Motor neuron (in vitro differentiated cells): ENCODE data around the gene KCNC3. TPM values are rescaled to one million over a fixed set of nuclear protein-coding genes. Genes with fewer than 3 reads are reported as not detected.

ENCODE experiments used
- ATAC-seq, 8 experiments: fragments of 200-7000 bp; cut with Tn5 transposase; replicated peaks in 6 of 8; 2 replicates each; pipeline ENCODE4 v1.8.0; 2021; ENCODE audit warnings: mild to moderate bottlenecking in 8 of 8, moderate library complexity in 8 of 8
- H3K27ac ChIP-seq, 2 donors: fragments of 250-450 bp; sonication (Bioruptor Pico); 2 replicates each; pipeline ENCODE4 v1.9.0; 2021; ENCODE audit warnings: antibody characterized with exemption in 2 of 2, mild to moderate bottlenecking in 2 of 2, moderate library complexity in 1 of 2
- H3K4me1 ChIP-seq, 2 donors: fragments of 250-450 bp; sonication (Bioruptor Pico); replicated peaks in 1 of 2; 2 replicates each; pipeline ENCODE4 v1.6.1; 2021; ENCODE audit warnings: antibody characterized with exemption in 2 of 2, mild to moderate bottlenecking in 2 of 2, moderate library complexity in 1 of 2
- H3K4me3 ChIP-seq, 5 donors: fragments of 250-450 bp; sonication (Bioruptor Pico); 2 replicates each; pipeline ENCODE4 v1.9.0; 2021; ENCODE audit warnings: antibody characterized with exemption in 5 of 5, mild to moderate bottlenecking in 5 of 5, moderate library complexity in 4 of 5
- WGBS, 10 experiments: fragments of 450-650 bp; shearing (Covaris generic); methylation state at CpG; one replicate each; pipeline ENCODE4 v1.0.0; 2022; 5-methylcytosine and 5-hydroxymethylcytosine counted together
- in situ Hi-C, 9 experiments: fragments of 400-800 bp; cut with MboI; loops; one replicate each; pipeline ENCODE4 v1.15.0; 2021; ENCODE audit warnings: low sequenced_read_pairs in 9 of 9, low pct_unique_long_range_greater_than_20kb in 2 of 9; ENCODE audit not compliant: unreplicated experiment in 9 of 9
- total RNA-seq, 8 experiments: library from RNA; unstranded; fragments of 300-600 nt; gene quantifications; 2 replicates each; pipeline versions ENCODE4 v1.2.3 to v1.2.4, GENCODE V29; 2022

KCNC3 gene
- 1 to 10 TPM in 4 of 8 experiments, under 1 TPM in 4; 0.13 to 2.6 (median 0.99) TPM for total RNA-seq

DNA sequence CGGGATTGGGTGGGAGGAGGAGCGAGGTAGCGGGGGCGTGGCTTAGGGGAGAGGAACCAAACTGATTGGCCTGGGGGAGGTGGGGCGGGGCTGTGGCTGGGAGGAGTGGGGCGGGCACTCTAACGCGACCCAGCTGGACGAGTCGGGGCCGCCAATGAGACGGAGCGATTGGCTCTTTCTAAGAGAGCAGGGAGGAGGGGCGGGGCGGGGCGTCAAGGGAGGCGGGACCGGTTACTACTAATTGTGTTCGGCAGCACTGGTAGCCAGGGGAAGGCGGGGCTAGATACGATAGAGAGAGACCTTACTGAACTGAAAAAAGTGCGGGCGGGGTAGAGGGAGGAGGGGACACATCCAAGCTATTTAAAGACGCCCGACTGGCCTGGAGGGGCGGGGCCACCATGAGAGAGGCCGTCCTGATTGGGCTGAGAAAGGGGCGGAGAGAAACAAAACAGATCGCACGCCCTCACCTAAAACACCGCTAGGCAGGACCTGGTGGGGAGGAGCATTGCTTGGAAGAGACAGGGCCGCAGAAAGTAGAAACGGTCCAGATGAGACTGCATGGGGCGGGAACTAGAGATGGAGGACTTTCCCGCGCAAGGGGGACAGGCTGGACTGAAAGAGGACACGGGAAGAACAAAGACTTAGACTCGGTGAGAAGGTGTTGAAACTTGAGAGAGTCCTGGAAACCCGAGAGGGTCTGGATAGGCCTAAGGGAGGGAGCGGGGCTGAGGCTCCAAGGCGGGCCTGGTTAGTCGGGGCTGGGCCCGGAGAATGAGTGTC, at the start of gene KCNC3:
Gene KCNC3 (minus strand): TSS at position 232 of the 780 bp plus-strand sequence. CDS start 295 bp downstream, outside the sequence.
- 0 to 60% (median 19%) methylated on average over 2 to 11 of the region's 43 CpGs; no CpG with 5 or more reads in 4 of the 10 experiments for WGBS, 10 experiments
- H3K4me1 ChIP-seq = peaks cover 5 to 8% of the 10 kb centered on the region in 2 donors
- H3K4me3 ChIP-seq = peak within 1 kb of the TSS; percentile 40 to 52 (median 42)
- in situ Hi-C loops = no loop called here
- ATAC-seq = peak; percentile 43 to 86 (median 74)
- peak within 1 kb of the TSS; percentile 68 for H3K27ac ChIP-seq

DNA sequence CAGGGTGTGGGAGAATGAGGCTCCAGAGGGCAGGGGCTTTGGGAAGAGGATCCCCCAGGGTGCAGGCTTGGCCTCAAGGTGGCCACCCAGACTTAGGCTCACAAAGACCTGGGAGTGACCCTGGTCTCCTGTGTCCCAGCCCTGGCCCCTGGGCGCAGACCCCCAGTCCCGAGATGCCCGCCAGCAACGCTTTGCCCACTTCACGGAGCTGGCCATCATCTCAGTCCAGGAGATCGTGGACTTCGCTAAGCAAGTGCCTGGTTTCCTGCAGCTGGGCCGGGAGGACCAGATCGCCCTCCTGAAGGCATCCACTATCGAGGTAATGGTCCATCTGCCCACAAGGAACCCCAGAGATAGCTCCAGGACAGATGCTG, 49.7 kb upstream of the KCNC3 start:
- in situ Hi-C loops = no loop called here
- 78 to 100% (median 89%) methylated on average over 1 to 6 of the region's 10 CpGs; no CpG with 5 or more reads in 5 of the 10 experiments for WGBS, 10 experiments
- Histone ChIP-seq H3K4me1 (peaks cover 0 to 3% of the 10 kb centered on the region in 2 donors), H3K27ac (no peak overlapping the region), H3K4me3 (no peak overlapping the region)
- no peak for ATAC-seq

DNA sequence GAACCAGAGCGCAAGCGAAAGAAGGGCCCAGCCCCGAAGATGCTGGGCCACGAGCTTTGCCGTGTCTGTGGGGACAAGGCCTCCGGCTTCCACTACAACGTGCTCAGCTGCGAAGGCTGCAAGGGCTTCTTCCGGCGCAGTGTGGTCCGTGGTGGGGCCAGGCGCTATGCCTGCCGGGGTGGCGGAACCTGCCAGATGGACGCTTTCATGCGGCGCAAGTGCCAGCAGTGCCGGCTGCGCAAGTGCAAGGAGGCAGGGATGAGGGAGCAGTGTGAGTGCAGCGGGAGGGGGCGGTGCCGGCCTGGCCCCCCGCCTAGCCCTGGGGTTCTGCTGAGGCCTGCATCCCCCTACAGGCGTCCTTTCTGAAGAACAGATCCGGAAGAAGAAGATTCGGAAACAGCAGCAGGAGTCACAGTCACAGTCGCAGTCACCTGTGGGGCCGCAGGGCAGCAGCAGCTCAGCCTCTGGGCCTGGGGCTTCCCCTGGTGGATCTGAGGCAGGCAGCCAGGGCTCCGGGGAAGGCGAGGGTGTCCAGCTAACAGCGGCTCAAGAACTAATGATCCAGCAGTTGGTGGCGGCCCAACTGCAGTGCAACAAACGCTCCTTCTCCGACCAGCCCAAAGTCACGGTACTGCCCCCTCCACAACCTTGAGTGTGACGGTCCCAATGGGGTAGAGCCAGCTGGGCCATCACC, 49.1 kb upstream of the KCNC3 start:
- ATAC-seq = no peak
- WGBS, 10 experiments = 80 to 100% (median 99%) methylated on average over 1 to 18 of the region's 36 CpGs; no CpG with 5 or more reads in 3 of the 10 experiments
- in situ Hi-C loops = no loop called here
- Histone ChIP-seq H3K27ac (no peak overlapping the region), H3K4me1 (peaks cover 0 to 3% of the 10 kb centered on the region in 2 donors), H3K4me3 (no peak overlapping the region)

DNA sequence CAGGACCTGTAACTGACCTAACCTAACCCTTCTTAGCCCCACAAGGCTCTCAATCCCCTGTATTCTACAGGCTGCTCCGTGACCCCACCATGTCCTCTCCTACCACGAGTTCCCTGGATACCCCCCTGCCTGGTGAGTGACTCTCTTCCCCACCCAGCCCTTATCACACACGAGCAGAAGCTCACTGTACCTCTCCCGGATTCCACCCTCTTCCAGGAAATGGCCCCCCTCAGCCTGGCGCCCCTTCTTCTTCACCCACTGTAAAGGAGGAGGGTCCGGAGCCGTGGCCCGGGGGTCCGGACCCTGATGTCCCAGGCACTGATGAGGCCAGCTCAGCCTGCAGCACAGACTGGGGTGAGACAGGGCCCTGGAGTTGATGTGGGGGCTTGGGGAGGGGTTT, 48.3 kb upstream of the KCNC3 start:
- peak overlapping the region in 1 of 2 donors; percentile 85 for H3K27ac ChIP-seq
- peak overlapping the region in 2 of 5 donors; percentile 66 to 97 for H3K4me3 ChIP-seq
- peaks cover 0 to 3% of the 10 kb centered on the region in 2 donors for H3K4me1 ChIP-seq

DNA sequence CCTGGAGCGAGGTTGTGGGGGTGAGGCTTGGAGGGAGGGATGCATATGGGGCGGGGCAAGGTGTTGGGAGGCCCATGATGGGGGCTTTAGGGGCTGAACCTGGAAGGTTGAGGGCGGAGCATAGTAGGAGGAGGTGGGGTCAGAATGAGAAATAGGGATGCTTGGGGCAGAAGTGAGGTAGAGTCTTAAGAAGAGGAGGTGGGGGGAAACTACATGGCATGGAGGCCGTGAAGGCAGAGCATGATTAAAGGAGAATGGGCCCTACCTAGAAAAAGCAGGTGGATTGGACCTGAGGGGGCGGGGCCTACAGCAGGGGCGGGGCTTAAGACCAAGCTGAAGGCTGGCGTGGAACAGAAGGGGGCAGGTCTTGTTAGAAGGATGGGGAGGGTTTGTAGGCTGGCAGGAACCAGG, 47.9 kb upstream of the KCNC3 start:
- Histone ChIP-seq H3K4me3 (peak overlapping the region; percentile 66 to 97 (median 74)), H3K4me1 (peaks cover 0 to 3% of the 10 kb centered on the region in 2 donors), H3K27ac (peak overlapping the region; percentile 50 to 85)
- ATAC-seq = peak; percentile 1 to 50 (median 32)
- in situ Hi-C loops = no loop called here
- WGBS, 10 experiments = no CpG with 5 or more reads among the region's 7 CpGs

More for the DNA sequence above, 48.3 kb upstream of the KCNC3 start:
- in situ Hi-C loops = no loop called here
- 89 to 93% methylated on average over 3 to 5 of the region's 9 CpGs; no CpG with 5 or more reads in 8 of the 10 experiments for WGBS, 10 experiments
- no peak for ATAC-seq

DNA sequence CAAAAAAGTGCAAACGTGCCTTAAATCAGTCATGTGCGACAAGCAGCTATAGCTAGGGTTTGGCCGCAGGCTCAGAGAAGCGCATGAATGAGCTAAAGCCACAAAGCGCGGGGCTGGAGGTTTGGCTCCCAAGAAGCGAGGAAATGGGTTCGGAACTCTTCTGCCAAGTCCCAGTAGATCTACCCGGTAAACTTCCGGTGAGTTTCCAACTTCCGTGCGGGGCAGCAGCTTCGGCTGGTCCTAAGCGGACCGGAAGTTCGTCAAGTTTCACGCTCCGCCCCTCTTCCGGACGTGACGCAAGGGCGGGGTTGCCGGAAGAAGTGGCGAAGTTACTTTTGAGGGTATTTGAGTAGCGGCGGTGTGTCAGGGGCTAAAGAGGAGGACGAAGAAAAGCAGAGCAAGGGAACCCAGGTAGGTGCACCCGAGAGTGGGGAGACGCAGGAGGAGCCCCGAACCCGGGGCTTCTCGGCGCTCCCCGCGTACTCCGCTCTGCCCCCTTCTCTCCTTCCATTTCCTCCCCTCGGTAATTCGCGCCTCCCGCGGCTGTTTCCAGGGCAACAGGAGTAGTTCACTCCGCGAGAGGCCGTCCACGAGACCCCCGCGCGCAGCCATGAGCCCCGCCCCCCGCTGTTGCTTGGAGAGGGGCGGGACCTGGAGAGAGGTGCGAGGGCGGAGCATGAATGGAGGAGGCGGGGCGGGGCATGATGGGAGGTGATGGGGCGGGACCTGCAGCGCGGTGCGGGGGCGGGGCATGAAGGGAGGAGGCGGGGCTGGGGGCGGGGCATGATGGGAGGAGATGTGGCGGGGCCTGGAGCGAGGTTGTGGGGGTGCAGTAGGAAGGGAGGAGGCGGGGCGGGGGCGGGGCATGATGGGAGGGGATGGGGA, 47.2 kb upstream of the KCNC3 start, which contains the start of gene NR1H2:
Gene NR1H2 (plus strand): TSS at position 292 of the 885 bp plus-strand sequence. CDS start 1,149 bp downstream, outside the sequence.
- H3K27ac ChIP-seq = peak within 1 kb of the TSS; percentile 93 to 97
- in situ Hi-C loops = no loop called here

DNA sequence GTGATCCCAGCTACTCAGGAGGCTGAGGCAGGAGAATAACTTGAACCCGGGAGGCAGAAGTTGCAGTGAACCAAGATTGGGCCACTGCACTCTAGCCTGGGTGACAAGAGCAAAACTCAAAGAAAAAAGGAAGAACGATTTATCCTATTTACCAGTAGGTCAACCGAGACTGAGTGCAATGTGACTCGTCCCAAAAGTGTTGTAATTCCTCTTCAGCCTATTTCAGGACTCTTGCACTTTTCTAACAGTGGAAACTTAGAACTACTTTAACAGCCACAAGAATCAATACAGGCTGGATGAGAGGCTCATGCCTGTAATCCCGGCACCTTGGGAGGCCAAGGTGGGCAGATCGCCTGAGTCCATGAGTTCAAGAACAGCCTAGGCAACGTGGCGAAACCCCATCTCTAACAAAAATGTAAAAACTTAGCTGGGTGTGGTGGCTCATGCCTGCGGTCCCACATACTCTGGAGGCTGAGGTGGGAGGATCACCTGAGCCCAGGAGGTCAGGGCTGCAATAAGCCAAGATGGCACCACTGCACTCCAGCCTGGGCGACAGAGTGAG, 42.8 kb upstream of the KCNC3 start:
- in situ Hi-C loops = loop anchor here in 8 of 9 experiments (25.0 kb wide), 5 partner anchors 90 to 565 kb away; partner anchors contain the start of genes ACP4 (in 5 of the 8) and KLK4 (in 2 of the 8)
- WGBS, 10 experiments = 71 to 100% (median 83%) methylated on average over 1 to 7 of the region's 10 CpGs; no CpG with 5 or more reads in 3 of the 10 experiments

More for the DNA sequence above, 47.2 kb upstream of the KCNC3 start, which contains the start of gene NR1H2:
- H3K4me1 ChIP-seq = peaks cover 0 to 3% of the 10 kb centered on the region in 2 donors
- peak; percentile 88 to 96 (median 91) for ATAC-seq
- WGBS, 10 experiments = 0 to 20% (median 0%) methylated on average over 1 to 27 of the region's 67 CpGs
- peak within 1 kb of the TSS; percentile 66 to 97 (median 74) for H3K4me3 ChIP-seq

DNA sequence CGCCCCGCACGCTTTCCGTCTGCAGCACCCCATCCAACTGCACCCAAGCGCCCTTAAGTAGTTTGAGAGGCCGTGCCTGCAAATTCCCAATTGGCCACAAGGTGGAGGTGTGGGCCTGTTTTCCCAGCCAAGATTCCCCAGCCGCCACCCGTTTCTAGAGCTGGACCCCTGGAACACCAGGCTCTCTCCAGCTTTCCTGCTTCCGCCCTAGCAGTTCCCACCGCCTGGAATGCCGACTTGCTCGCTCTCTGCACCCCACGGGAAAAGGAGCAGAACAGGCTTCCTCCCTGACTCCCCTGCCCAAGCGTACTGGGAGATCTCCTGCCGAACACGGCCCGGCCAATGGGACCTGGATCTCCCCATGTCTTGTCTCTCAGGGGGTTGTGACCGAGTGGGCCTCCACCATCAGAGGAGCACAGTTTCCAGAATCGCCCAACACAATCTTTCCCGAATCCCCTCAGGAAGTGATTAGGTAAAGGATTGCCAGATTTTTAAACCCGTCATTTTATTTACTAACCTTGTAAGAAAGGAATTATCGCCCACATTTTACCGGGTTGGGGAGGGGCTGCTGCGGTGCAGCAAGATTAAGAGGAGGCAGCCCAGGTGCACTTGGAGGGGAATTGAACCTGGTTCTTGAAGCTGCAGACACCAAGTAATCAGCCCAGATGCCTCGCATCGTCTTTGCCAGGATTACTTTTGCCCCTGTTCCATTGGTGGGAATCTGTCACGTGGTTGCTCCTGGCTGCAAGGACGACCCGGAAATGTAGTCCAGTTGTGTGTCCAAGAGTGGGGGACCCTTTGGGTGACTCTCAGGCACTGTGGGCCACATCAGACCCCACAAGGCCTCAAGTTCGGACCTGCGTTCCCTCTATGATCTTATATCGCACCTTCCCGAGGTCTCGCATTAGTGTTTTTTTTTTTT, 39.7 kb upstream of the KCNC3 start:
- in situ Hi-C loops = loop anchor here (10.0 to 25.0 kb wide), 7 partner anchors 93 to 568 kb away; partner anchors contain the start of genes ACP4 (in 6 of the 9) and KLK4 (in 2 of the 9)
- Histone ChIP-seq H3K27ac (peak overlapping the region in 1 of 2 donors; percentile 61), H3K4me3 (peak overlapping the region; percentile 39 to 47 (median 46)), H3K4me1 (peaks cover 0 to 7% of the 10 kb centered on the region in 2 donors)
- WGBS, 10 experiments = 0 to 76% (median 13%) methylated on average over 1 to 12 of the region's 34 CpGs
- ATAC-seq = peak; percentile 84 to 94 (median 87)

More for the DNA sequence above, 42.8 kb upstream of the KCNC3 start:
- Histone ChIP-seq H3K4me1 (peaks cover 0 to 10% of the 10 kb centered on the region in 2 donors), H3K4me3 (no peak overlapping the region), H3K27ac (no peak overlapping the region)
- no peak for ATAC-seq

DNA sequence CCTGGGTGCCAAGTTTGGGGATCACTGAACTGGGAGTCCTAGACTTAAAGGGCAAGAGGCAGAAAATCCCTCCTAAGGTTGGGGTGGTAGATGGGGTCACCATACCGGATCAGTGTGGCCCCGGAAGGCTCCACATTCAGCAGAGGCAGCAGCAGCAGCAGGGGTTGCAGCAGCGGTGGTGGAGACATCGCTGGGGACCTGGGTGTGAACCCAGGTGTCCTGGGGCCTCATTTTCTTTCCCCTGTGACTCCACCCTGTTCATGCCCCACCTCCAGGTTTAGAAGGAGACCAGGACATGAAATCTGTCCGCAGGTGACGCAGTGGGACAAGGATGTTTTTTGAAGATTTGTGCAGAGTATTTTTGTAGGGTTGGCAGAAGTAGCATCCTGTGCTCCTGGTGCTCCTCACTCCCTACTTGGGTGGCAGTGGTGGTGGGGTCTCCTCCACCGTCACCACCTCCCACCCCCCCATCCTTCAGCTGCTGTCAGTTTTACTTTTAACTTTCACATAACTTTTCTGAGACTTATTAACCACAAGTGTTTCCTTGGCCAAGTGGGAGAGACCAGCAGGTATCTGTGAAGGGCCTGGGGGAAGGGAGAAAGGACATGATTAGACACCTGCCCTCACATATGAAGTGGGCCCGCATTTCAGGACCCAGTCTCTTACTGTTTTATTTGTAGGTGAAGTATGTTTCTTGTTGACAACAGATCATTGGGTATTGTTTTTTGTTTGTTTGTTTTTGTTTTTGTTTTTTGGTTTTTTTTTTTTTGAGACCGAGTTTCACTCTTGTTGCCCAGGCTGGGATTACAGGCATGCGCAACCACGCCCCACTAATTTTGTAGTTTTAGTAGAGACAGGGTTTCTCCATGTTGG, 36.5 kb upstream of the KCNC3 start, which contains the start of gene NAPSA:
Gene NAPSA (minus strand): TSS at position 206 of the 873 bp plus-strand sequence. CDS start 18 bp downstream, at position 188.
- H3K4me1 ChIP-seq = peaks cover 0 to 7% of the 10 kb centered on the region in 2 donors
- H3K27ac ChIP-seq = no peak within 1 kb of the TSS
- WGBS, 10 experiments = 51 to 93% (median 70%) methylated on average over 2 to 8 of the region's 11 CpGs
- in situ Hi-C loops = loop anchor here (10.0 to 25.0 kb wide), 7 partner anchors 97 to 572 kb away; partner anchors contain the start of genes ACP4 (in 6 of the 9) and KLK4 (in 2 of the 9)
- no peak for ATAC-seq
- no peak within 1 kb of the TSS for H3K4me3 ChIP-seq
